HG02759 (cell line): ENCODE results near the gene WDR53.
"Not testable (repeated sequence)": the region's sequence is repeated elsewhere in the genome, so short reads cannot be mapped to it uniquely, and the experiment has no call there.

Experiments used
- ATAC-seq: cut with Tn5 transposase; IDR thresholded peaks from one replicate; pipeline ENCODE4 v1.9.1; 2021; ENCODE audit warnings: mild to moderate bottlenecking, moderate library complexity; ENCODE audit not compliant: unreplicated experiment

WDR53 gene

GRCh38 chr3:196559826-196560225, 8.5 kb downstream of the WDR53 start:
- no peak for ATAC-seq

- ATAC-seq = no peak
Measured at GRCh38 chr3:196558476-196558875, 9.9 kb downstream of the WDR53 start.

- no peak for ATAC-seq
Measured at GRCh38 chr3:196557236-196557635, 11.1 kb downstream of the WDR53 start.

- no peak for ATAC-seq
Measured at GRCh38 chr3:196555295-196555694, 13.1 kb downstream of the WDR53 start.

GRCh38 chr3:196554205-196554604, 14.1 kb downstream of the WDR53 start:
- no peak for ATAC-seq

GRCh38 chr3:196553551-196553950, 14.8 kb downstream of the WDR53 start:
- no peak for ATAC-seq

- ATAC-seq = no peak
Measured at GRCh38 chr3:196552253-196552652, 16.1 kb downstream of the WDR53 start.

- not testable (repeated sequence) for ATAC-seq
Measured at GRCh38 chr3:196550172-196550571, 18.2 kb downstream of the WDR53 start.

- not testable (repeated sequence) for ATAC-seq
Measured at GRCh38 chr3:196549312-196549711, 19.0 kb downstream of the WDR53 start.

- ATAC-seq = no peak
Measured at GRCh38 chr3:196547067-196547466, 21.3 kb downstream of the WDR53 start.

- no peak for ATAC-seq
Measured at GRCh38 chr3:196546537-196546936, 21.8 kb downstream of the WDR53 start.

- ATAC-seq = no peak
Measured at GRCh38 chr3:196544491-196544992, 23.8 kb downstream of the WDR53 start.

GRCh38 chr3:196541684-196542445, 26.5 kb downstream of the WDR53 start:
- ATAC-seq = no peak

GRCh38 chr3:196537319-196537984, 30.9 kb downstream of the WDR53 start:
- ATAC-seq = no peak

- ATAC-seq = no peak
Measured at GRCh38 chr3:196533260-196533681, 35.1 kb downstream of the WDR53 start.

- no peak for ATAC-seq
Measured at GRCh38 chr3:196531418-196531817, 36.9 kb downstream of the WDR53 start.

GRCh38 chr3:196528639-196529233, 39.6 kb downstream of the WDR53 start:
- peak; percentile 84 for ATAC-seq

- ATAC-seq = no peak
Measured at GRCh38 chr3:196525141-196525540, 43.2 kb downstream of the WDR53 start.

GRCh38 chr3:196524527-196524926, 43.8 kb downstream of the WDR53 start:
- ATAC-seq = no peak

- no peak for ATAC-seq
Measured at GRCh38 chr3:196523841-196524240, 44.5 kb downstream of the WDR53 start.

- ATAC-seq = not testable (repeated sequence)
Measured at GRCh38 chr3:196521291-196521690, 47.1 kb downstream of the WDR53 start.

- ATAC-seq = no peak
Measured at GRCh38 chr3:196519718-196520082, 48.7 kb downstream of the WDR53 start.
